Measurements from ENCODE around the gene FOXD4L1. TPM values are rescaled to one million over a fixed set of nuclear protein-coding genes. Genes with fewer than 3 reads are reported as not detected.
A peak's percentile ranks its signal among the peaks of the same experiment; 100 is the strongest.
"Not testable (repeated sequence)": the region's sequence is repeated elsewhere in the genome, so short reads cannot be mapped to it uniquely, and the experiment has no call there.

The FOXD4L1 gene
- total RNA-seq (under 1 TPM in 3 of 10 donors, not detected in 7; 0.09 to 0.13 (median 0.12) TPM), polyA plus RNA-seq (under 1 TPM in 1 of 2 donors, not detected in 1; 0.06 TPM)
- long read RNA-seq, donor 1 = 0 reads
- long read RNA-seq, donor 2 = 0 reads
- long read RNA-seq, donor 3 = 0 reads

- intact Hi-C loops (cut with DNase I); DNase-seq: not testable (repeated sequence)
- 69 to 79% methylated on average over 1 to 3 of the region's 4 CpGs for WGBS, 2 donors
These were observed at the start of gene FOXD4L1 for GRCh38 chr2:113498365-113498764. FOXD4L1 (plus strand) TSS chr2:113498665; CDS start chr2:113499257, 592 bp downstream.

GRCh38 chr2:113465770-113466169 lies 32.7 kb upstream of the FOXD4L1 start:
- H3K4me3 ChIP-seq; H3K27ac ChIP-seq; H3K4me1 ChIP-seq; DNase-seq; intact Hi-C loops (cut with DNase I); H3K9me3 ChIP-seq; H3K27me3 ChIP-seq; ATAC-seq: not testable (repeated sequence)
- H3K36me3 ChIP-seq = peaks cover 0 to 17% (median 0%) of the 10 kb centered on the region in 9 donors

More at GRCh38 chr2:113498365-113498764, at the start of gene FOXD4L1:
- Histone ChIP-seq H3K27me3 (peaks cover 15 to 41% (median 34%) of the 10 kb centered on the region in 7 donors), H3K4me1 (peaks cover 0 to 18% (median 13%) of the 10 kb centered on the region in 9 donors)
- H3K27ac ChIP-seq, ATAC-seq, H3K4me3 ChIP-seq, H3K36me3 ChIP-seq, H3K9me3 ChIP-seq: not testable (repeated sequence)

- H3K9me3 ChIP-seq; DNase-seq; ATAC-seq; H3K27ac ChIP-seq; H3K36me3 ChIP-seq; H3K27me3 ChIP-seq; intact Hi-C loops (cut with DNase I); H3K4me3 ChIP-seq; H3K4me1 ChIP-seq: not testable (repeated sequence)
- WGBS, 2 donors = 94% methylated on average over 14 to 18 of the region's 24 CpGs
These were observed 21.6 kb upstream of the FOXD4L1 start for GRCh38 chr2:113476688-113477368.

GRCh38 chr2:113496527-113496926 lies 1.9 kb upstream of the FOXD4L1 start:
- intact Hi-C loops (cut with DNase I); H3K9me3 ChIP-seq; H3K4me1 ChIP-seq; H3K27ac ChIP-seq; H3K36me3 ChIP-seq; ATAC-seq; DNase-seq; H3K4me3 ChIP-seq: not testable (repeated sequence)
- 96% methylated on average over 13 of the region's 13 CpGs; no CpG with 5 or more reads in 1 of the 2 donors for WGBS, 2 donors
- H3K27me3 ChIP-seq = peaks cover 0 to 26% (median 19%) of the 10 kb centered on the region in 7 donors

- DNase-seq; intact Hi-C loops (cut with DNase I); H3K9me3 ChIP-seq; H3K36me3 ChIP-seq; ATAC-seq; H3K27ac ChIP-seq; H3K4me3 ChIP-seq: not testable (repeated sequence)
- Histone ChIP-seq H3K4me1 (peaks cover 3 to 27% (median 21%) of the 10 kb centered on the region in 9 donors), H3K27me3 (peaks cover 24 to 50% (median 43%) of the 10 kb centered on the region in 7 donors)
- WGBS, 2 donors = 7 to 9% methylated on average over 13 to 60 of the region's 62 CpGs
These were observed 787 bp downstream of the FOXD4L1 start for GRCh38 chr2:113499019-113499885.

- H3K27me3 ChIP-seq = peaks cover 24 to 55% (median 46%) of the 10 kb centered on the region in 7 donors
- WGBS, 2 donors = 0 to 6% methylated on average over 7 to 51 of the region's 56 CpGs
- intact Hi-C loops (cut with DNase I); H3K36me3 ChIP-seq; DNase-seq; H3K4me3 ChIP-seq; ATAC-seq; H3K9me3 ChIP-seq; H3K27ac ChIP-seq: not testable (repeated sequence)
- peaks cover 3 to 28% (median 22%) of the 10 kb centered on the region in 9 donors for H3K4me1 ChIP-seq
These were observed 1.6 kb downstream of the FOXD4L1 start for GRCh38 chr2:113499886-113500722.

GRCh38 chr2:113500723-113501038 lies 2.2 kb downstream of the FOXD4L1 start:
- Histone ChIP-seq H3K27me3 (peaks cover 24 to 60% (median 52%) of the 10 kb centered on the region in 7 donors), H3K4me1 (peaks cover 3 to 28% (median 22%) of the 10 kb centered on the region in 9 donors)
- DNase-seq; H3K4me3 ChIP-seq; intact Hi-C loops (cut with DNase I); ATAC-seq; H3K9me3 ChIP-seq; H3K27ac ChIP-seq; H3K36me3 ChIP-seq: not testable (repeated sequence)
- WGBS, 2 donors = 19 to 67% methylated on average over 1 to 8 of the region's 8 CpGs

GRCh38 chr2:113502216-113503093 lies 4.0 kb downstream of the FOXD4L1 start:
- intact Hi-C loops (cut with DNase I); H3K27ac ChIP-seq; H3K9me3 ChIP-seq; H3K36me3 ChIP-seq: not testable (repeated sequence)
- peak in 7 of 8 donors; percentile 18 to 73 (median 44) for ATAC-seq
- DNase-seq = peak in 1 of 2 donors; percentile 15
- H3K27me3 ChIP-seq = peaks cover 24 to 74% (median 62%) of the 10 kb centered on the region in 7 donors
- H3K4me1 ChIP-seq = peaks cover 3 to 28% (median 22%) of the 10 kb centered on the region in 9 donors
- H3K4me3 ChIP-seq = peak overlapping the region in 9 of 10 donors; percentile 34 to 68 (median 51)
- WGBS, 2 donors = 4 to 6% methylated on average over 26 to 73 of the region's 73 CpGs

Data from heart right ventricle (tissue), 16 donors.